ENCODE measurements around the gene IL4I1. TPM values are rescaled to one million over a fixed set of nuclear protein-coding genes. Genes with fewer than 3 reads are reported as not detected.

The IL4I1 gene
- total and polyA plus RNA-seq, 9 donors, result 0.53 to 1.2 (median 1.0) TPM

DNA sequence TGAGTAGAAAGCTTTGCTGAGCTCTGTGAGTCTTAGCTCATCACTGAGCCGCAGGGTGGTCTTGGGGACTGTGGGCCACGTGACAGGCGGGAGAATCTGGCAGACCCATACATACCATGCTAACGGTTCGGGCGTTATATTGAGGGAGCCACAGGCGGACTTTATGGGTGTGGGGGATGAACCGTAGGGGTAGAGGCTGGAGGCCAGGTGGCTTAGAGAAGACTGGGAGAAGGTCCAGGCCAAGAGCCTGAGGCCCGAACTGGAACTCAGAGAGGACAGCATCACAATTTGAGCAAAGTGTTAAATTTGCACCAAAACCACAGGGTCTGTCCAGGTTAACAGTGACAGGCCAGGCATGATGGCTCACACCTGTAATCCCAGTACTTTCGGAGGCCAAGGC is 17.0 kb upstream of the IL4I1 start:
- no peak for DNase-seq
- Histone ChIP-seq H3K9me3 (replicated peaks; ENCODE audit: control insufficient read depth, low read depth, low read length) (peaks cover 5% of the 10 kb centered on the region), H3K4me1 (ENCODE audit: control insufficient read depth, insufficient read depth, low read length) (peaks cover 19% of the 10 kb centered on the region), H3K27ac (ENCODE audit: low read length) (no peak overlapping the region), H3K27me3 (ENCODE audit: control insufficient read depth, insufficient read depth, low read length) (no peaks in the 10 kb centered on the region), H3K36me3 (ENCODE audit: control insufficient read depth, insufficient read depth, low read length) (peaks cover 73% of the 10 kb centered on the region), H3K4me3 (ENCODE audit: low read length) (no peak overlapping the region)
- WGBS (ENCODE audit: insufficient coverage), result 95% methylated on average over 7 of the region's 10 CpGs

DNA sequence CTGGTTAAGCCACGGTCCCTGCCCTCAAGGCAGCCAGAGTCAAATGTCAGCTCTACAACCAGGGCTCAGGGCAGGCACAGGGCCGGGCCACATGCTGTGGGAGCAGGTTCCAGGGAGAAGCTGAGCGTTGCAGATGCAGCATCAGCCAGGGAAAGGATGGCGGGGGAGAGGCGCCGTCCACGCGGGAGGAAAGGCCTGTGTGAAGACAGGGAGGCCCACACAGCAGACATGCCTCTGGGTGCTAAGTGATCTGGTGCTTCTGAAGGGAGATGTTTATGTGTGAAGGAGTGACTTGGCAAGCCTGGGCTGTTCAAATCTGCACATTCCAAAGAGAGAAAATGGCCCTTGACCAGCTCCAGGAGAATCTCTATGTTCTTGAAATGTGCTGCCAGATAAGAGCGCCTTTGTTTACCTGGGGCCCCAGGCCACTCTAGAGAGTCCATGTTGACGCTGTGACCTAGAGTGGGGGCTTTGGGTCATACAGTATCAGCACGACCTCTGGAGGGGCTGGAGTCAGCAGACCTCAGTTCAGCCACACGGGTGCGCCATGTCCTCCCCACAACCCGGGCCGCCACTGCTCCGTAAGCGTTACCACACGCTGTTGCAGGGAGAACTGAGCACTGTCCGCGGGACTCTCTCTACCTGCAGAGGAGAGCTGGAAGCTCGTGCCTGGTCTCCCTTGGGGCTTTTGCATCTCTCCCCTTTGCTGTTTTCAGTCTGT is 16.4 kb upstream of the IL4I1 start:
- no peak for DNase-seq
- Histone ChIP-seq H3K27me3 (ENCODE audit: control insufficient read depth, insufficient read depth, low read length) (no peaks in the 10 kb centered on the region), H3K4me3 (ENCODE audit: low read length) (no peak overlapping the region), H3K36me3 (ENCODE audit: control insufficient read depth, insufficient read depth, low read length) (peaks cover 74% of the 10 kb centered on the region), H3K9me3 (replicated peaks; ENCODE audit: control insufficient read depth, low read depth, low read length) (peaks cover 5% of the 10 kb centered on the region), H3K4me1 (ENCODE audit: control insufficient read depth, insufficient read depth, low read length) (peaks cover 19% of the 10 kb centered on the region), H3K27ac (ENCODE audit: low read length) (no peak overlapping the region)
- 81% methylated on average over 19 of the region's 21 CpGs for WGBS (ENCODE audit: insufficient coverage)

GRCh38 chr19:49911381-49912145 is 14.9 kb upstream of the IL4I1 start:
- peaks cover 17% of the 10 kb centered on the region for H3K4me1 ChIP-seq (ENCODE audit: control insufficient read depth, insufficient read depth, low read length)
- H3K4me3 ChIP-seq (ENCODE audit: low read length), result no peak overlapping the region
- H3K9me3 ChIP-seq (replicated peaks; ENCODE audit: control insufficient read depth, low read depth, low read length), result peaks cover 5% of the 10 kb centered on the region
- whole genome bisulfite sequencing (ENCODE audit: insufficient coverage), result 51% methylated on average over 6 of the region's 9 CpGs
- H3K36me3 ChIP-seq (ENCODE audit: control insufficient read depth, insufficient read depth, low read length), result peaks cover 76% of the 10 kb centered on the region
- peak; percentile 74 for DNase-seq
- H3K27ac ChIP-seq (ENCODE audit: low read length), result peak overlapping the region; percentile 31
- H3K27me3 ChIP-seq (ENCODE audit: control insufficient read depth, insufficient read depth, low read length), result no peaks in the 10 kb centered on the region

DNA sequence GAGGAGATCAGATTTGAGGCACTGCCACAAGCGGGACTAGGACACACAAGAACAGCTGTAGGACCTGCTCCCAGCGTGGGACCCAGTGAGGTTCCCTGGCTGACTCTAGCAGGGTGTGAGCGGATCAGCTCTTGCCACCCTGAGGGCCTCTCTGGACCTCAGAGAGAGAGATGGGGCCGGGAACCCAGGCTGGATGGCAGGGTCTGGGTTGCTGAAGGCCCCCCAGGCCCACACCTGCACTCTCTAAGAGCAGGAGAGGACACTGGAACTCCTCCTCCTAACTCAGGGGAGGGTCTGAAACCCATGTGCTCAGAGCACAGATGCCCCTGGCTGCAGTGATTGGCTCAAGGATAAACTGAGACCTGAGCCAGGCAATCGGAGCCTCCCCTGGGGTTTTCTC is 13.5 kb upstream of the IL4I1 start:
- H3K9me3 ChIP-seq (replicated peaks; ENCODE audit: control insufficient read depth, low read depth, low read length), result peaks cover under 1% of the 10 kb centered on the region
- peaks cover 17% of the 10 kb centered on the region for H3K4me1 ChIP-seq (ENCODE audit: control insufficient read depth, insufficient read depth, low read length)
- no peak overlapping the region for H3K27ac ChIP-seq (ENCODE audit: low read length)
- H3K4me3 ChIP-seq (ENCODE audit: low read length), result no peak overlapping the region
- no peak for DNase-seq
- whole genome bisulfite sequencing (ENCODE audit: insufficient coverage), result 79% methylated on average over 3 of the region's 5 CpGs
- H3K36me3 ChIP-seq (ENCODE audit: control insufficient read depth, insufficient read depth, low read length), result peaks cover 70% of the 10 kb centered on the region
- H3K27me3 ChIP-seq (ENCODE audit: control insufficient read depth, insufficient read depth, low read length), result no peaks in the 10 kb centered on the region

GRCh38 chr19:49908480-49909420 is 12.1 kb upstream of the IL4I1 start:
- WGBS (ENCODE audit: insufficient coverage), result 95% methylated on average over 37 of the region's 37 CpGs
- Histone ChIP-seq H3K9me3 (replicated peaks; ENCODE audit: control insufficient read depth, low read depth, low read length) (no peaks in the 10 kb centered on the region), H3K36me3 (ENCODE audit: control insufficient read depth, insufficient read depth, low read length) (peaks cover 58% of the 10 kb centered on the region), H3K4me1 (ENCODE audit: control insufficient read depth, insufficient read depth, low read length) (peaks cover 17% of the 10 kb centered on the region), H3K27ac (ENCODE audit: low read length) (no peak overlapping the region), H3K27me3 (ENCODE audit: control insufficient read depth, insufficient read depth, low read length) (no peaks in the 10 kb centered on the region), H3K4me3 (ENCODE audit: low read length) (no peak overlapping the region)
- DNase-seq, result no peak

GRCh38 chr19:49907745-49908446 is 11.2 kb upstream of the IL4I1 start:
- Histone ChIP-seq H3K4me1 (ENCODE audit: control insufficient read depth, insufficient read depth, low read length) (peaks cover 17% of the 10 kb centered on the region), H3K36me3 (ENCODE audit: control insufficient read depth, insufficient read depth, low read length) (peaks cover 50% of the 10 kb centered on the region), H3K9me3 (replicated peaks; ENCODE audit: control insufficient read depth, low read depth, low read length) (no peaks in the 10 kb centered on the region), H3K4me3 (ENCODE audit: low read length) (no peak overlapping the region), H3K27me3 (ENCODE audit: control insufficient read depth, insufficient read depth, low read length) (no peaks in the 10 kb centered on the region), H3K27ac (ENCODE audit: low read length) (no peak overlapping the region)
- no peak for DNase-seq
- WGBS (ENCODE audit: insufficient coverage), result 90% methylated on average over 19 of the region's 23 CpGs

DNA sequence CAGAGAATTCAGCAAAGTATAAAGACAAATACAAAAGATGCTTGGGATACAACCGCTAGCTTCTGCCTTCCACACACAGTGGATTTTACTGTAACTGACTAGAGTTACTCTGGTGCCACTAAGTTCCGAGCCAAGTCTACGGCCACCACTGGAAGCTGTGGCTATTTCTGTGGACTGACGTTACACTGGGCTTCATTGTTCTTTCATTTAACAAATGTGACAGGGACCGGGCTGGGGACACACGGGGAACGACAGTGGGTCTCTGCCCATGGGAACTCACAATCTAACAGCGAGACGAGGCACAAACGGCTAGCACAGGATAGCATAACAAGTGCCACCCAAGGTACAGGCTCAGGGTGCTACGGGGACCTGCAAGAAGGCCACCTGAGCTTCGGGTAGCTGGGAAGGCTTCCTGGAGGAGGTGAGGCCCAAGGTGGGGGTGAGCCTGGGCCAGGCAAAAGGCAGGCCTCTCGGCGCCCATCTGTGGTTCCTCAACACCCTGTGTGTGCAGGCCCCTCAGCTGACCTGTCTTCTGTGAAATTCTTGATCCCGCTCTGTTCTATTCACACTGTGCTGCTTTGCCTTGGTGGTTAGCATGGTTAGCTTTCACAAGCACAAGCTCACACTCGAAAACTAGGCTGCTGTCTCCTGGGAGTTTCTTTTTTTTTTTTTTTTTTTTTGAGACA is 10.3 kb upstream of the IL4I1 start:
- Histone ChIP-seq H3K27ac (ENCODE audit: low read length) (no peak overlapping the region), H3K4me1 (ENCODE audit: control insufficient read depth, insufficient read depth, low read length) (peaks cover 17% of the 10 kb centered on the region), H3K9me3 (replicated peaks; ENCODE audit: control insufficient read depth, low read depth, low read length) (no peaks in the 10 kb centered on the region), H3K36me3 (ENCODE audit: control insufficient read depth, insufficient read depth, low read length) (peaks cover 45% of the 10 kb centered on the region), H3K27me3 (ENCODE audit: control insufficient read depth, insufficient read depth, low read length) (no peaks in the 10 kb centered on the region), H3K4me3 (ENCODE audit: low read length) (no peak overlapping the region)
- no peak for DNase-seq
- 91% methylated on average over 12 of the region's 16 CpGs for WGBS (ENCODE audit: insufficient coverage)

DNA sequence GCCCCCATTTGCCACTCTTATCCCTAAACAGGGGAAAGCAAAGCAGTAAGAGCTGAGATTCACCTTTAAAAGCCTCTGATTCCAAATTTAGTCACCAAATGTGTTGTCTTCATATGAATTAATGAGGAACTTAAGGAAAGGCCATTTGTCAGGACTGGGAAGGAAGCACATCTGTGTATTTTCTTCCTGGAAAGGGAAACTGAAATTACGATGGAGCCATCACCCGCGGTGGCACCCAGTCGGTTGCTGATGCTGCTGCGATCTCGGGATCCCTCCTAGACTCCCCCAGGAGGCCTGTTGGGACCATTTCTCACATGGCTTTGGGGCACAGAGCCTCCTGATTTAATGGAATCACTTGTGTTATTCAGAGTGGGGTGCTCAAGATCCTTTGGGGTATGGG is 7.4 kb upstream of the IL4I1 start:
- Histone ChIP-seq H3K36me3 (ENCODE audit: control insufficient read depth, insufficient read depth, low read length) (peaks cover 28% of the 10 kb centered on the region), H3K9me3 (replicated peaks; ENCODE audit: control insufficient read depth, low read depth, low read length) (no peaks in the 10 kb centered on the region), H3K4me1 (ENCODE audit: control insufficient read depth, insufficient read depth, low read length) (no peaks in the 10 kb centered on the region), H3K4me3 (ENCODE audit: low read length) (no peak overlapping the region), H3K27me3 (ENCODE audit: control insufficient read depth, insufficient read depth, low read length) (no peaks in the 10 kb centered on the region), H3K27ac (ENCODE audit: low read length) (no peak overlapping the region)
- no CpG with 5 or more reads among the region's 6 CpGs for WGBS (ENCODE audit: insufficient coverage)
- DNase-seq, result no peak

DNA sequence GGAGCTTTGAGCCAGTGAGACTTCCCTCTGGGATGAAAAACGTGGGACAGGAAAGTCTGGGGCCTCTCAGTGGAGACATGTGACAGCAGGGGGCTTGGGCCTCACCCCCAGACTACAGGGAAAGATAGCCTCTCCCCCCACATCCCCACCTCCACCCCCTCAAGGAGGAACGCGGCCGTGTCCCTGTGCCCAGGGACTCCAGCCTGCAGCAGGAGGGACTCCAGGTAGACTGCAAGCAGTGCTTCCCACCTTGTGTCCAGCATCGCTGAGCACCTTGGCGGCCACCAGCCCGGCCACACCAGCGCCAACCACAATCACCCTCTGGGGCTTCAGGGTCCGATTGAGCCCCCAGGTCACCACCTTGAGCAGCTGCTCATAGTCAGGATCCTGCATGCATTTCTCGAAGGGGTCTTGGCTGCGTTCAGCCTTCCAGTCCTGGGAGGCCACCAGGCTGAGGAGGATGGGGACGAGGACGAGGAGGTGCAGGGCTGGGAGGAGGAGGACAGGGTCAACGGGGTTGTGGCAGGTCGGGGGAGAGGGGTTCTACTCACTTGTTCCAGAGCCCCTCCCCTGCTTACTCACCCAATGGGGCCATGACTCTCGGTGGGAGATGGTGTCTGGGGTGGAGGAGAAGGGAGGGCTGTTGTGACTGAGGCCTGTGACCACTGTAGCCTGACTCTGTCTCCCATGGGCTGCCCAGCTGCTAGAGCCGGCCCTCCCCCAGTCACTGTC is 955 bp downstream of the IL4I1 start:
- Histone ChIP-seq H3K27ac (ENCODE audit: low read length) (no peak overlapping the region), H3K36me3 (ENCODE audit: control insufficient read depth, insufficient read depth, low read length) (no peaks in the 10 kb centered on the region), H3K4me3 (ENCODE audit: low read length) (no peak overlapping the region), H3K4me1 (ENCODE audit: control insufficient read depth, insufficient read depth, low read length) (peaks cover 12% of the 10 kb centered on the region), H3K27me3 (ENCODE audit: control insufficient read depth, insufficient read depth, low read length) (peaks cover 17% of the 10 kb centered on the region), H3K9me3 (replicated peaks; ENCODE audit: control insufficient read depth, low read depth, low read length) (no peaks in the 10 kb centered on the region)
- 77% methylated on average over 5 of the region's 17 CpGs for WGBS (ENCODE audit: insufficient coverage)
- DNase-seq, result no peak

All from muscle of leg (tissue), 11 donors.